DMS 273 (cell line): ENCODE results near the gene HIF1AN.

Experiments
- DNase-seq: peaks from one replicate; lab custom pipeline; 2025; ENCODE audit not compliant: unreplicated experiment; lab: John Stamatoyannopoulos, UW

HIF1AN gene

DNA sequence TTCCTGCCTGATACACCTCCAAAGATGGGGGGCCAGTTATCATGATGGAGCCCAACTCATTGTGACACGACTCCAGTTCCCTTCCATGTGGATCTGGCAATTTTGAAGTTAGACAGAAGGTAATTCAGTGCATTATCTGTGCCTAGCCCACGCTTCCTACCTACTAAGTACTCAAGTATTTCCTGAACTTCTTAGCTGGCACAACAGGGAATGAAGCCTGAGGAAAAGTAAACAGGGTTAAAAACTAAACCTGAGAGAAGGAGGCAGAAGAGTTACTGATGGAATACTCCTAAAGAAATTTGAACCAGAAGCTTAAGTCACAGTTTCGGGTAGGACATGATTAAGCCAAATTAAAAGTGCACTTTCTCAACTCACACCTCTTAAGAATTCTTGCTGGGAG lies 14.9 kb upstream of the HIF1AN start:
- DNase-seq: peak; percentile 2

DNA sequence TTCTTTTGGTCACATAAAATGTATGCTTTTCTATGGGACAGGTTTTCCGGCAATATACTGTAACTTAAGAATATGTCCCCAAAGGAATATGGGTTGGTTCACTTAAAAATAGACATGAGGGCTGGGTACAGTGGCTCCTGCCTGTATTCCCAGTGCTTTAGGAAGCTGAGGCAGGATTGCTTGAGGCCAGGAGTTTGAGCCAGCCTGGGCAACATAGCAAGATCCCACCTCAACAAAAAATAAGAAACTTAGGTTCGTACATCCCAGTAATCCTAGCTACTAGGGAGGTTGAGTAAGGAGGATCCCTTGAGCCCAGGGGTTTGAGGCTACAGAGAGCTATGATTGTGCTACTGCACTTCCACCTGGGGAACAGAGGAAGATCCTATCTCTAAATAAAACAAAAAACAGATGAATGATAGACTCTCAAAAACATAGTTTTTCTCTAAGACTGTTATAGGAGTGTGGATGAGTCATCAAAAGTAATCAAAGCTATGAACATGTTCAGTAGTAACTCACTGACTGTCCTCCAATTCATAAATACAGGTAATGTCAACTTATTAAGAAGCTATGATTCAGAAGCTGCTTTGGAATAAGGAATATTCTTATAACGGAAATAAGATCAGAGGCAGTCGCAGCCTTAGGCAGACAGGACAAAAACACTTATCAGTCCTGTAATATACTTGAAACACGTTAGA lies 13.5 kb upstream of the HIF1AN start:
- DNase-seq: no peak

DNA sequence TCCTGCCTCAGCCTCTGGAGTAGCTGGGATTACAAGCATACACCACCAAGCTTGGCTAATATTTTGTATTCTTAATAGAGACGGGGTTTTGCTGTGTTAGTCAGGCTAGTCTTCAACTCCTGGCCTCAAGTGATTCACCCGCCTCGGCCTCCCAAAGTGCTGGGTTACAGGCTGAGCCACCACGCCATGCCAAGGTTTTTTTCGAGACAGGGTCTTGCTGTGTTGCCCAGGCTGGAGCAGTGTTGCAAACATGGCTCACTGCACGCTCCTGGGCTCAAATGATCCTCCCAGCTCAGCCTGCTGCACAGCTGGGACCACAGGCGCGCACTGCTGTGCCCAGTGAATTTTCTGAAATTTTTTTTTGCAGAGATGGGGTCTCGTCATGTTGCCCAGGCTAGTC lies 12.8 kb upstream of the HIF1AN start:
- DNase-seq: no peak

DNA sequence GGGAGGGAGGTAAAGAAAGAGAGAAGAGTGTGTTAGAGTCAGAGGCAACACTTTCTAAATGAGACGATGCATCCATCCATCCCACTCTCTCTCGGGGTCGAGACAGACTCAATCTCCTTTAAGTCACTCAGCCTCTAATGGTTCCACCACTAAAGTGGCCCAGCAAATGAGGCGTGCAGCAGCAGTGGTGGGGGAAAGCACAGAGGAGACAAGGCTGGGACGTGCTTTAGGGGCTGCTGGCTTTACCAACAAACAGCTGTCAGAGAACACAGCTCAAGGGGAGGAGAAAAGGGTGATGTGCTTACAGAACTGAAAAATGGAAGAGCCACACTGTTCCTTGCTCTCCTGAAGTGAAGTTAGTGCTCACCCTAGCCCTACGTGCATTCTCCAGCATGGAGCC lies 11.5 kb upstream of the HIF1AN start:
- DNase-seq: no peak

DNA sequence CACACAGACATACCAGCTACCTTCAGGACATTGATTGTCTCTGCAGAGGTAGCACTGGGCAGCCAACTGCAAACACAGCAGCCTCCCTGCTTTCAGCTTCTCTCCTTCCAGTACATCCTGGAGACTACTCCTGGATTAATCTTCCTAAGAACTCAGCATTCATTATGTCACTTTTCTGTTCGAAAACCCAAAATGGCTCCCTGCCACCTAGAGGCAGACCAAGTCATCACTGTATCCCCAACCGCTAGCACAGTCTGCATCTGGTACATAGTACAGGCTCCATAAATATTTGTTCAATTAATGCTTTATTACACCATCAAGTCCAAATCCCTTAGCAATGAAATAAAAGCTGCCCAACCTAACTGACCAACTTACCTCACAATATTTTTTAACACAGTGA lies 11.1 kb upstream of the HIF1AN start:
- peak; percentile 1 for DNase-seq

DNA sequence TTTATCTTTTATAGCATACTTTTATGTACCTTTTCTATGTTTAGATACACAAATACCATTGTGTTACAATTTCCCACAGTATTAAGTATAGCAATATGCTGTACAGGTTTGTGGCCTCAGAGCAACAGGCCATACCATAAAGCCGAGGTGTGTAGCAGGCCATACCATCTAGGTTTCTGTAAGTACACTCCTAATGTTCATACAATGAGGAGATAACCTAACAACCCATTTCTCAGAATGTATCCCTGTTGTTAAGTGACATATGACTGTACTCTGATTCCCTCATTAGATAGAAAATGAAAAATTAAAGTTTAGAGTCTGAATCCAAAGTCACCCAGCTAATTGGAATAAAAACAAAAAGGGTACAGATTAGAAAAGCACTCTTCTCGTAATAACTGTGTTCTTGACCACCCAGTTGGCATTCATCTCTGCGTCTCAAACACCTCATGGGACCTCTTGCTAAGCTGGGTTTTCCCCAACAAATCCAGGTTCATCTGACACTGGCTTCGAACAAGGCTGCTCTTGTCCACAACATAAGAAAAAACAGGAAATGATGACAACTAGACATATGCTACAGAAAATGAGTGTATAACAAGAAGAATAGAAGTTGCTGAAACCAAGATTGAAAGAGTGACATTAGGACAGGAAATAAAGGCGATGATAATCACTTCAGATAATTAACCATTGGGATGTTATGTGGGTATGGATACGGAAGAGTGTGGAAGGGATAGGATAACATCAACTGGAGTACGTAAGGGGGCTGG lies 7.4 kb upstream of the HIF1AN start:
- DNase-seq: no peak

DNA sequence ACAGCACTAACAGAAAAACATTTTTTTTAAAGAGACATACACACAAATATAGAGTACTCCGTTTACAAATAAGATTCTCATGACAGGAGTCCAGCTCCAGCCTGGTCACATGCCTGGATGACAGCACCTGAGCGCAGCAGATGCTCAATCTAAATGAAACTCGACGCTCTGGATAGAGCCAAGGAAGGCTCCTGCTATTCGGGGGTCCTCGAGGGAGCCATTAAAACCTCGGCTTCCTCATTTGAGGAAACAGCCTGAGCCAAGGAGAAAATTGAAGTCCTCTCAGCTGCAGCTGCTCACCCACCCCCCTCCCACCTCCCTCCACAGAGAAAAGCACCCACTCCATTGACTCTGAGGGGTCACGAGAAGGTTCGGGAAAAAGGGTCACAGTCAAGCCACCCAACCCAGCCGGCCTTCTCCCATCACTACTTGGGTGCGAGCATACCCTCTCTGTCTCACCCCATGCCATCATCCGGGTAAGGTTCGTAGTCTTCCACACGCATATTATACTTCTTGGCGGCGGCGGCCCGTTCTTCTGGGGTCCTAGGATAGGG lies 6.7 kb upstream of the HIF1AN start:
- DNase-seq: peak; percentile 57

DNA sequence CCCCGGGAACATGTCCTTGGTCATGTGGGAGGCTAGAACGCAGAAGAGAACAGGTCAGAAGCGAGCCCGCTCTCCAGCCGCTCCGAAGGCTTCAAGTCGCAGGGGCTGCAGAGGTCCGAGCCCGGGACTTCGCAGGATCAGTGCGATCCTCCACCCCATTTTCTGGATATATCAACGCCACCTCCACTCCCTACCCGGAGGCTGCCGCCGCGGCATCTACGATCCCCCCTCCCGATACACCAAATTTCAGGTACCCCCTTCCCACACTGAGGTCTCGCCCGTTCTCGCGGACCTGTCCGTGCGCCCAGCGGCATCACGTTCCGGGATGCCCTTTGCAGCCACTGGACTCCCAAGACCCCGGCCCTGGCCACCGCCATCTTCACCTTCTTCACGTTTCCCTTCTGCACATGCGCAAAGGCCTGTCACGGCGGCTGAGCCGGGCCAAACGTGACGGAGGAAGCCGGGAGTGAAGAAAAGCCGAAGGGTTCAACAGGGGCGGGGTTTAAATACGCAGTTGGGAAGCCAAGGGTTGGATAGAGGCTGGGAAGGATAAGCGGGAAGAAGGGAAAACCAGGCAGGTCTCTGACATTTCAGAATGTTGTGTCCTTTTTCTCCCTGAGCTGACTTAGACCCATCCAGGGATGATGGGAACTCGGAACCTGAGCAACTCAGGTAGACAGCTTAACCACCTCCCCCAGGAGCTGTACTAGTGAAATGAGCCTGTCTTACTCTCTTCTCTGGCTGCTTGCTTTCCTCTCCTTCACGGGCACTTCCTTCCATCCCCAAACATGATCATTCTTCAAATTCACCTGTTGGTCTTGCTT lies 6.1 kb upstream of the HIF1AN start, which contains the start of gene NDUFB8:
Gene NDUFB8, minus strand, starts transcription at position 397 of the 824 bp plus-strand sequence. Its CDS starts 20 bp downstream, at position 377.
- DNase-seq: peak; percentile 89

DNA sequence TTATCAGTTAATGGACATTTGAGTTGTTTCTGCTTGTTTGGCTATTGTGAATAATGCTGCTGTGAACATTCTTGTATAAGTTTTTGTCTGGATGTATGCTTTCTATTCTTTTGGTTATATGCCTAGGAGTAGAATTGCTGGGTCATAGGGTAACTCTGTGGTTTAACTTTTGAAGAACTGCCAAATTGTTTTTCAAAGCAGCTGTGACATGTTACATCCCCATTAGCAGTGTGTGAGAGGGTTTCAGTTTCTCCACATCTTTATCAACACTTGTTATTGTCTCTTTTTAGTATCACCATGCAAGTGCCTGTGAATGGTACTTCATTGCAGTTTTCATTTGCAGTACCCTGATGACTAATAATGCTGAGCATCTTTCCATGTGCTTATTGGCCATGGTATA lies 4.0 kb upstream of the HIF1AN start:
- DNase-seq: no peak

DNA sequence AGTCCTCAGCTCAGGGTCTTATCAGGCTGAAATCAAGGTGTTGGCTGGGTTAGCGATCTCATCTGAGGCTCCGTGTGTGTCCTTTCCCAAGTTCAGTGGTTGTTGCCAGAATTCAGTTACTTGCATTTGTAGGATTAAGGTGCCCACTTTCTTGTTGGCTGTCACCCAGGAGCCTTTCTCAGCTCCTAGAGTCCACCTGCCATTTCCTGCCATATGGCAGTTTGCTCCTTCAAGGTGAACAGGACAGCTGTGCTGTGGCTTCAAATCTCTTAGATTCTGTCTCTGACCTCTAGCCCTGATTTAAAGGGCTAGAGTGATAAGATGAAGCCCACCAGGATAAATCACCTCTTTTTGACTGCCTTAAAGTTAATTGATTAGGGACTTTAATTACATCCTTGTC lies 1.0 kb upstream of the HIF1AN start:
- peak; percentile 33 for DNase-seq

DNA sequence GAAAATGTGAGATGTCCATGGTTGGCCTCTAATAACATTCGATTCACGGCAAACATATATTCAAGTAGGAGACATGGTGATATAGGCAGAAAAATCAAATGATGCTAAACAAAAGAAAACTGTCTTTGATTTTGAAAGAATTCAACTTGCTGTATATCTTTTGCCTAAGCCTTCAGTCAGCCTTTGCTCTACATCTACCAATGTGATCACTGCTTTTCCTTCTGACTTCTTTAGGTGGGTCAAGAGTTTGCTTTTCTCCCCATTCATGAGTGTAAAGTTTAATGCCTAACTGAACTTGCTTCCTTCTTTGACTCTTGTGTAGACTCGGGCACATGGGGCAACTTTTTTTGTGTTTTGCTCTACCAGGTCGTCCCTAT lies 417 bp upstream of the HIF1AN start:
- no peak for DNase-seq

DNA sequence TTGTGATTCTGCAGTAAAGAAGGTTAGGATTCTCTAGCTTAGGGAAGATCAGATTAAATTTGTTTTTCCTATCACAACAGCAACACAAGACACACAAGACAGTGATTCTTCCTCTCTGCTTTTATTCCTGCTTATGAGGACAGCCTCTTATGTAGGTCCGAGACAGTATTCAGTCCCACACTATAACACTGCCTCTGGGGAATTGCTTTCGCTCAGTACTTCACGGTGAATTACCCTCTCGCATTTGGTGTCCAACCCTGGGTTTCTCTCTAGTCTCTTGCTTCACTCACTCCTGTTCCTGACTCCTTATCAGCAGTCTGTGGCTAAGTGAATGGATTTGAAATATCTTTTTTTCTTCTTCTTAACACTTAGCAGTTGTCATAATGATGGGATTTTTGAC lies 1.7 kb downstream of the HIF1AN start:
- DNase-seq: no peak

DNA sequence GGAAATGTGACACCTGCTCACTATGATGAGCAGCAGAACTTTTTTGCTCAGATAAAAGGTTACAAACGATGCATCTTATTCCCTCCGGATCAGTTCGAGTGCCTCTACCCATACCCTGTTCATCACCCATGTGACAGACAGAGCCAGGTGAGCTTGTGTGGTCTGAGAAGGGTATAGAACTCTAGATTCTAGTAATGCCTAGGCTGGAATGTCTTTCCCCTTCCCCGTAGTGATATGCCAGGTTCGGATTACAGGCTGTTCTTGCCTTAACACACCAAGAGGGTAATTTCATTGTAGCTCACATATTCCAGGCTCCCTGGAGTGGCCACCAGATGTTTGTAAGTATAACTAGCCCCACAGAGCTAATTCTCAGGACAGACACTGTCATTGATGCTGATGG lies 9.2 kb downstream of the HIF1AN start:
- no peak for DNase-seq

DNA sequence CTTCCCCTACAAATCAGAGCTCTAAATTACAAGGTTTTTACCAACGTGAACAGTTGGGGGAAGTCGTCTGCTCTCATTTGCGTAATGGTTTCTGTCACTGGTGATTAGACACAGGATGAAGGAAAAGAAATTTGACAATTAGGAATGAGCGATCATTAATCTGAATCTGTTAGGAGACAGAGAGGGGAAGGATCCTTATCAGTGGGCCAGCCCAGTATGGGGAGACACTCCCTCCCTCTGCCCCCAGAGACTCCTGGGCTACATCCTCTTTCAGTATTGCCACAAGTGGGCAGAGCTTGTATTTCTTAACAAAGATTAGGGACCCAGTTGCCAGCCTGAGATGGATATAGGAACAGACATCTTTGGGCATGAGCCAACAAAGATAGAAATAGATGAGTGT lies 15.5 kb downstream of the HIF1AN start:
- no peak for DNase-seq

DNA sequence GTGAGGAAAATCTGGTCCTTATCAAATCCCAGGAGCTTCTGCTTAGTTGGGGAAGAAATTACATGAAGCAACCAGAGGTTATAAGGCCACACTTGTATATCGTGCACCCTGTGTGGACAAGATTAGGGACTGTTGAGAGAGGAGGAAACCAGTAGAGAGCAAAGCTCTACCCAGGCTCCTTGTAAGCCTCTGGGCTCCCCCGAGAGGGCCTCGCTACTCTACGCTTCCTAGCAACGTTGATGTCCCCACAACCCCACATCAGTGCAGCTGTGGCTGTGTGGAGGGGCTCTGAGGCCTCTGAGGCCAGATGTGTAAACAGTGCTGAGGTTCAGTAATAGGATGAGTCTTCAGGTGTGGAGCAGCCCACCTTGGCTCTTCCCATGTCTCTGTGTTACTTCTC lies 16.0 kb downstream of the HIF1AN start:
- DNase-seq: no peak

DNA sequence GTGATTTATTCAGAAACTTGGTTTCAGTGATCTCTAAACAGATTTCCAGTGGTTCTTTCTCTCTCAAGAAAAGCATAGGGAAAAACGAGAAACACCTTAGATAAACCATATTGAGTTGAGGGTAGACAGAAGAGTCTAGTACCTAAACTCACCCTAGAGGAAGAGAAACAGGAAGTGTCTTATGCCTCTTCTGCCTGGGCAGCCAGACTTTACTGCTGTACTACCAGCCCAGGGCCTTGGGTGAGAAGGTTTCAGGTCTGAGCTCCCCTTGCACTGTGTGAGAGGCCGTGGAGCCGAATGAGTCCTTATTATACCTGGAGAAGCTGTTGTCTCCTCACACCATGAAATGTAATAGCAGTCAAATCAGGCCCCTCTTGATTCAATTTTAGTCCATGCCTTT lies 18.2 kb downstream of the HIF1AN start:
- no peak for DNase-seq

DNA sequence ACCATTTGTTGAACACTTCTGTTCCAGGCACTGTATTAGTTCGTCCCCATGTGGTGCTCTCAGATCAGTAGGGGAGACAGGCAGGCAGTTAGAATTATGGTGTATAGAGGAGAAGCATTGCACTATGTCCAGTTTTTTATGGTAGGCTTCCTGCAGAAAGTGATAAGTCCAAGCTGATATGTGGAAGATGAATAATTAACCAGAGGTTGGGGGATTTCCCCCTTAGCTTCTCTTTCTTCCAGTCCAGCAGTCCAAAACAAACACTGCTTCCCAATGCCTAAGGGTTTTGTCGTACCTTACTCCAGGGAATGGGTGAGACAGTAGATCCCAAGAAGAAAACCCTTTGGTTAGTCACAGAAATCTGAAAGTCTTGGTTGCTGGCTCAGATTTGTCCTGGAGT lies 19.2 kb downstream of the HIF1AN start:
- DNase-seq: no peak

DNA sequence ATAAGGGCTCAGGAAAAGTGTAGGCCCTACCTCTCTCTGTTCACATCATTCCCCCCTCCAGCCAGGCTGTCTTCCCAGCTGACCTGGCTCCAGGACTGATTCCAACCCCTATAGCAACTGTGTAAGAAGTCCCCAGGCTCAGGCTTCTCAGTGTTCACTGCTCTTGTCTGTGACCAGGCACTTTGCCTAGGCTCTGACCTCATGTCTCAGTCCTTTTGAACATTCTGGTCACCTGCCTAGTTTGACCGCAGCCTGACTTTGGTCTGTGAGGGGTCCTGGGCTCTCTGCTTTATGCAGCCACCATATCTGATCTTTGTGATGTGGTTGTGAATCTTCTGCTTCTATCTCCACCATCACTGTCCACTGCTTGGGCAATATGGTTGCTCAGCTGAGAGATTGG lies 24.5 kb downstream of the HIF1AN start:
- DNase-seq: no peak

DNA sequence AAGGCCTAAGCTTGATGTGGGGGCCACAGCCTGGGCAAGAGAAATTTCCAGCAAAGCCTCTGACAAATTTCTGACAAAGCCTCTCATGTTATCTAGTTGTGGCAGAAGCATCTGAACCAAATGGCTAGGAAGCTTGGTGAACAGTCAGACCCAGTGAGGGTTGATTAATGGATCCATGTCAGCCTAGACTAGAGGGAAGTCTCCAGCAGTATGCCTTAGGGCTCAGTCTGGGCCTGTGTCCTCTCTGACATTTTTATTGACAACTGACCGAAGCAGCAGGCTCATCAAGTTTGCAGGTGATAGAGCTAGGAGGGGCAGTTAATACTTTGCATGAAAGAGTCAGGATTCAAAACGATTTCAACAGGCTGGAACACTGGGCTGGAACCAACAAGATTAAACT lies 25.3 kb downstream of the HIF1AN start:
- DNase-seq: no peak

DNA sequence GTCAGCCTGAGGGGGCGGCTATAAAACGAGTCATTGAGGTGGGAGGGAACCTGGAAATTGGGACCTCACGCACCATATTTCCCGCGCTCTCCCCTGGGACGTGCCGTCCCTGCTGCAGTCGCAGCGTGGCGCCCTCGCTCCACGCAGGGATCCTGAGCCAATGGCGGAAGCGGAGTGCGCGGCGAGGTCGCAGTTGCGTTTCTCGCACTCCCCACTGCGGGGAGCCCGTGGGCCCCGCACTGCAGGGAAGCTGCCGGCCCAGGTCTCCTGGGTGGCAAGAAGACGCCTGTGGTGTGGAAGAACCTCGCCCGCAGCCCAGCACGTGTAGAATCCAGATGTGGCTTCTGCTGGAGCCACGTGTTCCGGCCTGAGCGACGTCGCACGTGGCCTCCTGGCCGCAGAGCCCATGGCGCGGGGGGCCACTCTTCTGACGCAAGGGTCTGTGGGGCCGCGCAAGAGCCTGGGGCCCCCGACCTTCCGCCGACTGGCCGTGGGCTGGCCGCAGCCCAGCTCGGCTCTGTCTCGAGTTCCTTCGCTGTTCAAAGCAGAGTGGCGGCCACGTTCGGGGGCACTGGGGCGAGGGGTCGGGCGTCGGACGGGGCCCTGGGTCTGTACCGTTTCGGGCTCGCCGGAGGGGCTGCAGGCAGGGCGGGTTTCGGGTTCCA lies 26.4 kb downstream of the HIF1AN start:
- DNase-seq: peak; percentile 90
